Stimulated activated CD4-positive, alpha-beta T cell treated with anti-CD3 and anti-CD28 coated beads, Interleukin-1b, Interleukin-23, amount 100 ng/mL, for 4 hours (primary cell): ENCODE data around the gene UBTF.
"Not testable (repeated sequence)": the region's sequence is repeated elsewhere in the genome, so short reads cannot be mapped to it uniquely, and the experiment has no call there.

Experiments used
- DNase-seq, 2 donors: peaks; one replicate each; pipeline ENCODE4 v3.0.0-alpha.2; 2020; ENCODE audit warnings: low read depth in 2 of 2

The UBTF gene

DNA sequence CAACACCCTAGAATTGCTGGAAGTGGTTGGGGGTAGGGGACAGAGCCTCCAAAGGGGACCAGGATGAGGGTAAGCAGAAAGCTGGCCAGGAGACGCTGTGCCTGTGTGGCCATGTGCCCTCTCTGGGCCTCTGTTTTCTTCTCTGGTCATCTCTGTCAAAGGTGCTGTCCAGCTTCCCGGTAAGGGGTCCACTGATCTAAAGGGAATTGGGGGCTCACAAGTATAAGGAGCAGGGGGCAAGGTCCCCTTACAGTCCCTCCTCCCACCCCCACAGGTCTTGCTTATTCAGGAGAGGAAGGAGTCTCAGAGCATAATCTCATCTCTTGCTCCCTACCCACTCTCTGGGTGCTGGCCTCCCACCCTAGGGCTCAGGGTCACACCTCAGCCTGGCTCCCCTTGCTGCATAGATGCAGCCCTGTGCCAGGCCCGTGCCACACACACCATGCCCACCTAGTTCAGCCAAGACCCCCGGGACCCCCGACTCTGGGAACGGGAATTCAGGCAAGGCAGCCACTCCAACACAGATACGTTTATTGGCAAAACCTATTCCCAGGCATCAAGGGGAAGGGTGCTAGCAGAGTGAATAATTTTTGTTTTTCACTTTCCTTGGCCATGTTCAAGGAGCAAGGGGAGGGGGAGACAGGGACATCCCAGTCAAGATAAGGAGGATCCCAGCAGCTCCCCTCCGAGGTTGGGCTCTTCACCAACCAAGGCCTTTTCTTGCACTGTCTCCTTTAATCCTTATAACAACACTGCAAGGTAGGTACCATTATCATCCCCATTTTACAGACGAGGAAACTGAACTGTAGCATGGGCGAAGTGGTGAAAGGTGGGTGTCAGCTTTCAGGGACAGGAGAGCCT, 28.6 kb upstream of the UBTF start:
- DNase-seq: no peak

DNA sequence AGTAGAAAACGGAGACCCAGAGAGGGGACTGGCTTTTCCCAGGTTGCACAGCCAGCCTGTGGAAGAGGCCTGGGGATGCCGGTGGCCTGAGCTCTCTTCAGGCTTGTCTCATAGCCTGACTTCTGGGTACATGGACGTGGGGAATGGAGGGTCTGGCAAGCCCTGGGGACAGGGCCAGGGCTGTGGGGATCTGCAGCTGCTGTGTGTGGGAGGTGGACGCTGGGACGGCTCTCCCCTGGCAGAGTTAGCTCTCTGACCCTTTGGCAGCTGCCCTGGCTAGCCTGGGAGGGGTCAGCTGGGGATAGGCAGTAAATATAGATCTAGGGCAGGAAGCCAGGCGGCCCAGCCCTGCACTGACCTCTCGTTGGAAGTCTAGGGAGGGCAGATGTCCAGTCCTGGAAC, 28.0 kb upstream of the UBTF start:
- DNase-seq: no peak

DNA sequence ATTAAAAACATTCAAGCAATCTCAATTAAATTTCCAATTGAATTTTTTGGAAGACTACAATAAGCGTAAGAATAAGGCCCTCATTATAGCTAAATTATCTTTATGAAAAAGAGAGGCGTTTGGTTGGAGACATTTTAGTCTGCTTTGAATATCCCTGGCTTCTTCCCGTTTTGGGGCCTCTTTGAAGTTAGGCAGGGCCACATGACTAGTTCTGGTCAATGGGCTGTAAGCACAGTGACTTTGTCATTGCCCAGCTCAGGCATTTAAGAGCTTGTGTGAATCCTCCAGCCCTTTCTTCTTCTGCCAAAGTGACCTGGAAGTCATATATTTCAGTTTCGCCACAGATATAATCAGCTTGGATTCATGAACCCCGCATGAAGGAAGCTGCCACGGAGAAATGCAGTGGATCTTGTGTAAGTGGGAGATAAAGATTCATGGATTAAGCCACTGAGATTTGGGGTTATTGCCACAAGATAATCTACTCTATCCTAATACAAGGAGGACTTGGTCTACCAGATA, 21.7 kb upstream of the UBTF start:
- DNase-seq: no peak

DNA sequence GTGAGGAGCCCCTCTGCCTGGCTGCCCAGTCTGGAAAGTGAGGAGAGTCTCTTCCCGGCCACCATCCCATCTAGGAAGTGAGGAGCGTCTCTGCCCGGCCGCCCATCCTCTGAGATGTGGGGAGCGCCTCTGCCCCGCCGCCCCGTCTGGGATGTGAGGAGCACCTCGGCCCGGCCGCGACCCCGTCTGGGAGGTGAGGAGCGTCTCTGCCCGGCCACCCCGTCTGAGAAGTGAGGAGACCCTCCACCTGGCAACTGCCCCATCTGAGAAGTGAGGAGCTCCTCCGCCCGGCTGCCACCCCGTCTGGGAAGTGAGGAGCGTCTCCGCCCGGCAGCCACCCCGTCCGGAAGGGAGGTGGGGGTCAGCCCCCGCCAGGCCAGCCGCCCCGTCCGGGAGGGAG, 18.4 kb upstream of the UBTF start:
- not testable (repeated sequence) for DNase-seq

DNA sequence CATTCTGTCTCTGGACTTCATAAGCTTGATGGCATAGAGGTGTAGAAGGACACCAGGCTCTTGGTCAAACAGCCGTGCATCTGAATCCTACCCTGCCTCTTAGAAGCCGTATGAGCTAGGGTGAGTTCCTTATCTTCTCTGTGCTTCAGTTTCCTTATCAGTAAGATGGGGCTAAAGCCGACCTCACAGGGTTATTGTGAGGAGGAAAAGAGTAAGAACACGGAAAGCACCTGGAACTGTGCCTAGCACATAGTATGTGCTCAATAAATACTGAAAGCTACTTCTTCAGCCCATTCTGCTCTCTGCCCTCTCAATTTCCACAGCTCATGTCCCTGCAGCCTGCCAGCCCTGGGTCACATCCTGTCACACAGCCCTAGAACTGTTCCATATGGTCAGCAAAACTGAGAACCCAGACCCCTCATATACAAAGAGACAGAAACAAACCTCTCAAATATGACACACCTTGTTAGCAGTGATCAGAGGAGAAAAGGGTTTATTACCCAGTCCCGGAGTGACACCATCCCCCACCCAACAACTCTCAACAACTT, 17.0 kb upstream of the UBTF start:
- DNase-seq: no peak

- no peak for DNase-seq
Measured at GRCh38 chr17:44235583-44235936, 16.1 kb upstream of the UBTF start.

- DNase-seq: no peak
Measured at GRCh38 chr17:44233582-44233981, 14.1 kb upstream of the UBTF start.

GRCh38 chr17:44232061-44232460, 12.6 kb upstream of the UBTF start:
- DNase-seq: no peak

GRCh38 chr17:44230140-44230539, 10.7 kb upstream of the UBTF start:
- DNase-seq: no peak

- no peak for DNase-seq
Measured at GRCh38 chr17:44229090-44229489, 9.6 kb upstream of the UBTF start.

DNA sequence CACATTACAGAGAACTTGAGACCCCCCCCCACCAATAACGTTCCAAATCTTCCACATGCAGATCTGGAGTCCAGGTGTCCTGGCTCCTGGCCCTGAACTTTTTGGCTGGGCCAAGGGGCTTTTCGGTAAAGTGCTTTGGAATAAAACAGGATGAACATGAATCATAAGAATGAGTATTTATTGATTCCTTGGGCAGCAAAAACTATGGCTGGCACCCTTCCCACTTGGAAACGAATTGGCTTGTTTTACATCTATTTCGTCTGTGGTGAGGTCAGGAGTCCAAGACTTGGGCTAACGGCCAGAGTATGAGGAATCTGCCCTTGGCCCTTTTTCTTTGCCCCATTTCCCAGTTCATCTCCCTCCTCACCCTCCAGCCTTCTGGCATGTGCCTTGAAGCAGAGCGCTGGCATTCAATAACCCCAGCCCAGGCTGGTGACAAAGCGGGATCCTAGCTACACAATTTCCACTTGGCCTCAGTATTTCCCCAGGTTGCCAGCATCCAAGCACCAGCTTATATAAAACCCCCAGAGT, 4.1 kb upstream of the UBTF start:
- no peak for DNase-seq

GRCh38 chr17:44222112-44222869, 2.8 kb upstream of the UBTF start:
- no peak for DNase-seq

GRCh38 chr17:44221862-44222111, 2.3 kb upstream of the UBTF start:
- DNase-seq: no peak

DNA sequence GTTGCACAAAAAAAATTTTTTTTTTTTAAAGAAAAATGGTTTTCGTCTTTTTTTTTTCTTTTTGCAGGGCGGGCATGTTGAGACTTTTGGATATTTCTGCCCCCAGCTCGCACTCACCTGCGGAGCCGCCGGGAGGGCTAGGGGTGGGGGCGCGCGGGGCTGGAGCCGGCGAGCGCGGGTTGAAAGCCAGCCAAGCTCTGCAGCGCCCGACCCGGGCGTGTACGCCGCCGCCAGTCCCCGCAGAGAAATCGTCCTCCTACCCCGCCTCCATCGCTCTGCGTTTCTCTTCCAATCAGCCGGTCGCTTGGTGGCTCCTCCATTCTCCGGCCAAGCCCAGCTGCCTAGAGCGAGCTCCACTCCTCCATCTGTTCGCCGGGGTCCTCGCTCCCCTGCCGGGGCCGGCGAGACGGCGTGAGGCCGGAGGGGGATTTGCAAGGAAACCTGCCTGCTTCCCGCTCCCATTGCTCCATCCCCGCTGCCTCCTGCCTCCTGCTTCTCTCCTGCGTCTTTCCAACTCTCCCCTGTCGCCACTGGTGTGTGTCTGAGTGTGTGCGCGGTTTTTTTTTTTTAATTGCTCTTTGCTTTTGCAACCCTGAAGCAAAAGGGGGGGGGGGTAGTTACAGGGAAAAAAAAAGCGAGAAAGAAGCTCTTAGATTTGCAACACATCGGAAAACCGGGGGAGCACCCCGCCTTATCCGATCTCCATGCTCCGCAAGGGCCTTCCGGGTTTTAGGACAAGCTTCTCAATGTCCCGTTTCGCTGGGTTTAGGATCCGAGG, 1.8 kb upstream of the UBTF start:
- DNase-seq: peak; percentile 29 to 45

GRCh38 chr17:44220213-44221083, 973 bp upstream of the UBTF start:
- peak; percentile 28 to 55 for DNase-seq

- peak; percentile 53 to 65 for DNase-seq
Measured at GRCh38 chr17:44219108-44219615, 313 bp downstream of the UBTF start.

DNA sequence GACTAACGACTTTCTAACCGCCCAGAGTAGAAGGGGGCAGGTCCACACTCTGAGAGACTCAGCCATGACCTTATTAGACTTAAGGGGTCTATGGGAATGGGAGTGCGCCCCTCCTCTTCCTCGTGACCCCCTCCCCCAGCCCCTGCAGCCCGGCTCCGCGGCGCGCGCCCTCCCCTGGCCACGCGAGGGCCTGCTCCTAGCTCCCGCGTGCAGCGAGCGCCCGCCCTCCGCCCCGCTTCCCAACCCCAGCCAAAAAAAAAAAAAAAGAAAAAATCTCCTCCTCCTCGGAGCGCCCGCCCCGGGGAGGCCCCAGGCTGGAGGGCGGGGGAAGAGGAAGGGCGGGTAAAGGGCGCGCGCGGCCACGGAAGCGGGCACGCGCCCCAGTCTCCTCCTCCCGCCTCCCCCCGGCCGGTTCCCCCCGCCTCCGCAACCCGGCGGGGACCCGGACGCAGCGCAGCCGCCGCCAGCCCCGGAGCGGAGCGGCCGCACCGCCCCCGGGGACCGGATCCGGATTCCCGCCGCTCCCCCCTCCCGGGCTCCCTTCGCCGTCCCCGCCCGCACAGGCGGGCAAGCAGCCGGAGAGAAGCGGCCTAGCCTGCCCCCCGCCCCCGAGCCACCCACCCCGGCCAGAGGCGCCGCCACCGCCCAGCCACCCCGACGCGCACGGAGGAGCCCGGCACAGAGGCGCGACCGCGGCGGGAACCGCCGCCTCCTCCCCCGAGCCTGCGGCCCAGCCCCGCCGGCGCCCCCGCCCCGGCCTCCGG, 949 bp downstream of the UBTF start:
- peak; percentile 81 to 84 for DNase-seq

DNA sequence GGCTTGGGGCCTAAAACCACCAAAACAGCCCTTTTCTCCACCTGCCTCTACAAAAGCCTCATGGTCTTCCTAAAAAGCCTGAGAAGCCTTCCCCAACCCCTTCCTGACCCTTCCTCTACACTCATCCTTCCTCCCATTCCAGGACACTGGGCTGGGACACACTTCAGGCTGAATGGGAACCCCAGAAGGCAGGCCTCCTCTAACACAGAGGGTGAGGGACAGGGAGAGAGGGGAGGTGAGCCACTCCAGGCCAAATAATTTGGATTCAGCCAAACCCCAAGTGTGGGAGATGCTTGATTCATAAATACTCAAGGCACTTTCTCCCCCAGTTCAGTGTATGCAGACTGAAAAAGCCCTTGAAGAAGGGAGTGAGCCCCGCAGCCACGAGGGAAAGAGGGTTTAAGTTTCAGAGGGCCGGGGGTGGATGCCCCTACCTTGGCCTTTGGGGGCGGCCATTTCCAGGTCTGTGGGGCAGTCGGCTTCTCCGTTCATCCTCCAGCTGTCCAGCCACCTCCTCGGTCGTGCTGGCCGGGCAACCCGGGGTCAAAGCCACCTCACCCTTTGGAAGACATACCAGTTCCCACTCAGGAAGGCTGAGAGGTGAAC, 1.6 kb downstream of the UBTF start:
- no peak for DNase-seq

DNA sequence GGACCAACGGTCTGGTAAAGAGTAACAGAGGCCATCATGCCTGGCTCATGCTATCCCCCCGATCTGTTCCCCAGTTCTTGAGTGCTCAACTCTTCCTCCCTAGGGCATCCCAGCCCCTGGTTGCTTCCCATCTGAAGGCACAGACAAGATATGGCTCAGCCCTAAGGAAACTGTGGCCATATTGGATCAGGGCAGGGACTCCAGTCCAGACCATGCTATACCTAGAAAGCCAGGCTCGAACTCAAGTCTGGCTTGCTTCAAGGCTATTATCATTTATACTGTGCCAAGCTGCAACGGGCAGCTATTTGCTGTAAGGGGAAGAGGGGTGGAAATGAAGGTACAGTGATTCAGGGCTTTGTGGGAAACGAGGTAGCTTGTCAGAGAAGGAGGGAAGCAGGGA, 2.8 kb downstream of the UBTF start:
- DNase-seq: no peak

GRCh38 chr17:44216173-44216572, 3.3 kb downstream of the UBTF start:
- DNase-seq: no peak
